ENCODE measurements around the gene NFKB1.
A peak's percentile ranks its signal among the peaks of the same experiment; 100 is the strongest.
"Not testable (repeated sequence)": the region's sequence is repeated elsewhere in the genome, so short reads cannot be mapped to it uniquely, and the experiment has no call there.

Gene NFKB1

GRCh38 chr4:102569200-102569599 lies 68.0 kb downstream of the NFKB1 start:
- DNase-seq: no peak

- not testable (repeated sequence) for DNase-seq
Measured at GRCh38 chr4:102570211-102570610, 69.1 kb downstream of the NFKB1 start.

GRCh38 chr4:102572452-102572851 lies 71.3 kb downstream of the NFKB1 start:
- DNase-seq: no peak

- DNase-seq: no peak
Measured at GRCh38 chr4:102574317-102574716, 73.2 kb downstream of the NFKB1 start.

GRCh38 chr4:102575369-102576129 lies 74.4 kb downstream of the NFKB1 start:
- DNase-seq: no peak

- DNase-seq: no peak
Measured at GRCh38 chr4:102578270-102578669, 77.1 kb downstream of the NFKB1 start.

GRCh38 chr4:102578819-102579218 lies 77.7 kb downstream of the NFKB1 start:
- peak in 1 of 2 donors; percentile 10 for DNase-seq

- no peak for DNase-seq
Measured at GRCh38 chr4:102579794-102580462, 78.8 kb downstream of the NFKB1 start.

GRCh38 chr4:102580463-102580842 lies 79.3 kb downstream of the NFKB1 start:
- DNase-seq: no peak

- DNase-seq: no peak
Measured at GRCh38 chr4:102584091-102584490, 82.9 kb downstream of the NFKB1 start.

- peak in 1 of 2 donors; percentile 29 for DNase-seq
Measured at GRCh38 chr4:102585329-102585728, 84.2 kb downstream of the NFKB1 start.

- DNase-seq: no peak
Measured at GRCh38 chr4:102586002-102586643, 85.0 kb downstream of the NFKB1 start.

GRCh38 chr4:102586644-102587021 lies 85.5 kb downstream of the NFKB1 start:
- DNase-seq: peak in 1 of 2 donors; percentile 27

- DNase-seq: no peak
Measured at GRCh38 chr4:102589743-102590142, 88.6 kb downstream of the NFKB1 start.

GRCh38 chr4:102592256-102592655 lies 91.1 kb downstream of the NFKB1 start:
- DNase-seq: no peak

- no peak for DNase-seq
Measured at GRCh38 chr4:102593147-102593546, 92.0 kb downstream of the NFKB1 start.

GRCh38 chr4:102594000-102594399 lies 92.8 kb downstream of the NFKB1 start:
- no peak for DNase-seq

- DNase-seq: no peak
Measured at GRCh38 chr4:102596532-102596931, 95.4 kb downstream of the NFKB1 start.

- no peak for DNase-seq
Measured at GRCh38 chr4:102598086-102598761, 97.1 kb downstream of the NFKB1 start.

GRCh38 chr4:102598762-102599374 lies 97.7 kb downstream of the NFKB1 start:
- no peak for DNase-seq

GRCh38 chr4:102599455-102599854 lies 98.3 kb downstream of the NFKB1 start:
- no peak for DNase-seq

- DNase-seq: no peak
Measured at GRCh38 chr4:102599886-102600285, 98.7 kb downstream of the NFKB1 start.

GRCh38 chr4:102600689-102601088 lies 99.5 kb downstream of the NFKB1 start:
- DNase-seq: no peak

Measured in stimulated activated CD4-positive, alpha-beta T cell treated with anti-CD3 and anti-CD28 coated beads, Interleukin-2, amount 100 ng/mL, for 24 hours (primary cell).